HepG2 (cell line): Measurements from ENCODE around the gene CASTOR1. TPM values are rescaled to one million over a fixed set of nuclear protein-coding genes. Genes with fewer than 3 reads are reported as not detected.

Experiments
- CHD4 ChIP-seq: fragments of 200-600 bp; sonication (generic); IDR thresholded peaks from 2 replicates; pipeline ENCODE4 v1.7.0; 2017; ENCODE audit warnings: mild to moderate bottlenecking, low read length, borderline replicate concordance
- DDIT3 ChIP-seq: sonication (generic); formaldehyde crosslinking; IDR thresholded peaks from 2 replicates; pipeline ENCODE4 v1.4.0; 2020; ENCODE audit warnings: mild to moderate bottlenecking, missing genetic modification reagents
- ELF4 ChIP-seq: sonication (generic); formaldehyde crosslinking; IDR thresholded peaks from 2 replicates; pipeline ENCODE4 v1.5.0; 2020; ENCODE audit warnings: missing genetic modification reagents, mild to moderate bottlenecking, moderate library complexity, borderline replicate concordance
- HMGA1 ChIP-seq: sonication (generic); formaldehyde crosslinking; conservative IDR thresholded peaks from 2 replicates; pipeline ENCODE4 v1.4.0; 2020; ENCODE audit warnings: missing genetic modification reagents
- HMGXB3 ChIP-seq: sonication (generic); formaldehyde crosslinking; IDR thresholded peaks from 2 replicates; pipeline ENCODE4 v1.4.0; 2020; ENCODE audit warnings: missing genetic modification reagents, borderline replicate concordance
- HNRNPUL1 ChIP-seq: fragments of 200-400 bp; formaldehyde crosslinking; IDR thresholded peaks from 2 replicates; pipeline ENCODE4 v1.6.1; 2017; ENCODE audit warnings: low read depth, mild to moderate bottlenecking, low read length, moderate library complexity
- IKZF1 ChIP-seq: fragments of 450-650 bp; IDR thresholded peaks from 2 replicates; pipeline ENCODE4 v1.7.1; 2016
- KDM2A ChIP-seq: sonication (generic); formaldehyde crosslinking; IDR thresholded peaks from 2 replicates; pipeline ENCODE4 v1.4.0; 2020; ENCODE audit warnings: low read depth, missing genetic modification reagents, borderline replicate concordance
- KDM5B ChIP-seq: sonication (generic); formaldehyde crosslinking; IDR thresholded peaks from 2 replicates; pipeline ENCODE4 v1.4.0; 2020; ENCODE audit warnings: missing genetic modification reagents, mild to moderate bottlenecking, borderline replicate concordance
- KLF12 ChIP-seq: sonication (generic); formaldehyde crosslinking; IDR thresholded peaks from 2 replicates; pipeline ENCODE4 v1.4.0; 2020; ENCODE audit warnings: missing genetic modification reagents, borderline replicate concordance
- MAZ ChIP-seq, 2 experiments: sonication (generic) in 1 of 2; formaldehyde crosslinking in 1 of 2; IDR thresholded peaks; 2 replicates each; pipeline versions ENCODE4 v1.5.0 to v1.6.1; 2012 to 2020; ENCODE audit warnings: low read depth in 2 of 2, mild to moderate bottlenecking in 2 of 2, borderline replicate concordance in 1 of 2, improper control_type of control experiment in 1 of 2, low read length in 1 of 2, missing genetic modification reagents in 1 of 2, moderate library complexity in 1 of 2
- RAD21 ChIP-seq: fragments of 450-650 bp; formaldehyde crosslinking; IDR thresholded peaks from 2 replicates; pipeline ENCODE4 v1.5.0; 2020; ENCODE audit warnings: mild to moderate bottlenecking
- TAF1 ChIP-seq: sonication (generic); formaldehyde crosslinking; IDR thresholded peaks from 2 replicates; pipeline ENCODE4 v1.4.0; 2020; ENCODE audit warnings: missing genetic modification reagents
- THRA ChIP-seq: sonication (generic); formaldehyde crosslinking; IDR thresholded peaks from 2 replicates; pipeline ENCODE4 v1.4.0; 2020; ENCODE audit warnings: missing genetic modification reagents, borderline replicate concordance
- ZBTB7B ChIP-seq: sonication (generic); formaldehyde crosslinking; IDR thresholded peaks from 2 replicates; pipeline ENCODE4 v1.4.0; 2020; ENCODE audit warnings: missing genetic modification reagents
- ZFP1 ChIP-seq: IDR thresholded peaks from 2 replicates; pipeline ENCODE4 v1.6.1; 2016
- ZFY ChIP-seq: sonication (generic); formaldehyde crosslinking; IDR thresholded peaks from 2 replicates; pipeline ENCODE4 v1.4.0; 2020; ENCODE audit warnings: missing genetic modification reagents
- ZNF256 ChIP-seq: sonication (generic); formaldehyde crosslinking; conservative IDR thresholded peaks from 2 replicates; pipeline ENCODE4 v1.4.0; 2020; ENCODE audit warnings: missing genetic modification reagents
- ZNF292 ChIP-seq: sonication (generic); formaldehyde crosslinking; IDR thresholded peaks from 2 replicates; pipeline ENCODE4 v1.8.1; 2022; ENCODE audit warnings: mild to moderate bottlenecking, low read depth, missing genetic modification reagents, borderline replicate concordance
- ZNF3 ChIP-seq: IDR thresholded peaks from 2 replicates; pipeline ENCODE4 v1.7.0; 2017; ENCODE audit warnings: inconsistent platforms
- ZNF556 ChIP-seq: sonication (generic); formaldehyde crosslinking; IDR thresholded peaks from 2 replicates; pipeline ENCODE4 v1.4.0; 2020; ENCODE audit warnings: mild to moderate bottlenecking, missing genetic modification reagents, borderline replicate concordance
- ZNF614 ChIP-seq: IDR thresholded peaks from 2 replicates; pipeline ENCODE4 v1.6.1; 2018; ENCODE audit warnings: missing biosample characterization, missing genetic modification reagents, inconsistent platforms, borderline replicate concordance
- ZNF629 ChIP-seq: sonication (generic); formaldehyde crosslinking; conservative IDR thresholded peaks from 2 replicates; pipeline ENCODE4 v1.5.0; 2020; ENCODE audit warnings: missing genetic modification reagents
- ZNF747 ChIP-seq: sonication (generic); formaldehyde crosslinking; IDR thresholded peaks from 2 replicates; pipeline ENCODE4 v1.8.1; 2023; ENCODE audit warnings: missing genetic modification reagents, mild to moderate bottlenecking, borderline replicate concordance
- polyA plus RNA-seq, 8 experiments: library from polyadenylated mRNA; depleted of rRNA in 3 of 8; stranded (reverse) in 7 of 8; unstranded in 1 of 8; fragments of >200 nt; fragmentation: Illumina TruSeq in 4 of 8; extraction: Trizol in 4 of 8; gene quantifications; 2 replicates each; pipeline versions ENCODE4 v1.2.1 to v1.2.3, GENCODE V29; 2011 to 2016; ENCODE audit warnings: low read depth in 4 of 8, missing spikeins in 1 of 8, mixed read lengths in 1 of 8; ENCODE audit not compliant: insufficient read depth in 1 of 8
- total RNA-seq, 5 experiments: library from RNA; depleted of rRNA; stranded (reverse); fragments of >200 nt; fragmentation: Illumina TruSeq; extraction: Trizol; gene quantifications; 2 replicates each; pipeline ENCODE4 v1.2.3, GENCODE V29; 2016; ENCODE audit warnings: low read depth in 1 of 5

The CASTOR1 gene
- total and polyA plus RNA-seq, 2 of the 13 experiments (the other 11 are each of a cell fraction or from before 2014, with no cell fraction given) = 2.6 to 4.4 TPM

GRCh38 chr22:30287648-30288418 is 1.5 kb downstream of the CASTOR1 start (continued):
- TF ChIP-seq HMGA1 (CRISPR knock-in tag) = no peak
- TF ChIP-seq ZNF256 (CRISPR knock-in tag) = no peak
- no peak for TF ChIP-seq MAZ (IDR thresholded peaks at IDR 0.05; ENCODE audit: borderline replicate concordance, low read depth, low read length)
- no peak for TF ChIP-seq MAZ (CRISPR knock-in tag; IDR thresholded peaks at IDR 0.05; ENCODE audit: low read depth)
- TF ChIP-seq DDIT3 = no peak
- TF ChIP-seq TAF1 (CRISPR knock-in tag) = 0 out of 2 replicates have a peak, but pooled peaks have one; percentile 31
- TF ChIP-seq IKZF1 = no peak
- peak; percentile 42; the same call in 1 of the 2 replicates for TF ChIP-seq KDM2A (CRISPR knock-in tag)
- 0 out of 2 replicates have a peak, but pooled peaks have one; percentile 20 for TF ChIP-seq KDM5B (CRISPR knock-in tag)
- TF ChIP-seq ZNF3 = no peak
- TF ChIP-seq ZFY (CRISPR knock-in tag) = peak; percentile 52
- peak; percentile 70 for TF ChIP-seq RAD21 (CRISPR knock-in tag)
- TF ChIP-seq HNRNPUL1 = no peak
- TF ChIP-seq ZFP1 (CRISPR knock-in tag) = no peak
- no peak for TF ChIP-seq ELF4
- peak; percentile 99 for TF ChIP-seq ZNF629 (CRISPR knock-in tag)
- no peak for TF ChIP-seq THRA (CRISPR knock-in tag)
- 0 out of 2 replicates have a peak, but pooled peaks have one; percentile 18 for TF ChIP-seq HMGXB3 (CRISPR knock-in tag)
- peak; percentile 98 for TF ChIP-seq CHD4
- TF ChIP-seq ZBTB7B = no peak
- 0 out of 2 replicates have a peak, but pooled peaks have one; percentile 25 for TF ChIP-seq ZNF614 (CRISPR knock-in tag)
- TF ChIP-seq KLF12 = peak; percentile 44; the same call in 1 of the 2 replicates
- no peak for TF ChIP-seq ZNF747 (CRISPR knock-in tag)
- TF ChIP-seq ZNF292 (CRISPR knock-in tag) = 0 out of 2 replicates have a peak, but pooled peaks have one; percentile 25
- no peak for TF ChIP-seq ZNF556 (CRISPR knock-in tag)
